SU-DHL-6 (cell line): ENCODE results near the gene SEC24B.

Experiments
- H2AFZ ChIP-seq: fragments of 200-600 bp; sonication (generic); 2 replicates; pipeline ENCODE4 v1.6.1; 2014; ENCODE audit warnings: low read depth, mild to moderate bottlenecking, moderate library complexity, mixed read lengths, antibody characterized with exemption, low read length; ENCODE audit not compliant: severe bottlenecking
- H3F3A ChIP-seq: fragments of 200-600 bp; shearing (Covaris generic); 2 replicates; pipeline ENCODE4 v1.6.0; 2016; ENCODE audit warnings: antibody characterized with exemption, mild to moderate bottlenecking; ENCODE audit not compliant: insufficient read depth
- H3K27ac ChIP-seq: fragments of 200-600 bp; sonication (generic); 2 replicates; pipeline ENCODE4 v1.5.1; 2016; ENCODE audit warnings: low read depth, mild to moderate bottlenecking, low read length, moderate library complexity, mixed read lengths
- H3K27me3 ChIP-seq: fragments of 200-600 bp; sonication (generic), shearing (Covaris generic); 2 replicates; pipeline ENCODE4 v1.6.0; 2014; ENCODE audit warnings: mild to moderate bottlenecking, low read length
- H3K36me3 ChIP-seq: fragments of 200-600 bp; sonication (generic); 2 replicates; pipeline ENCODE4 v1.6.1; 2014; ENCODE audit warnings: mild to moderate bottlenecking, low read length, mixed read lengths
- H3K4me2 ChIP-seq: fragments of 300-600, 200-600 bp; shearing (Covaris generic), sonication (generic); 2 replicates; pipeline ENCODE4 v1.6.0; 2014; ENCODE audit warnings: low read length, low read depth, mild to moderate bottlenecking; ENCODE audit not compliant: poor library complexity, severe bottlenecking
- H3K4me3 ChIP-seq: fragments of 200-600 bp; sonication (generic); 2 replicates; pipeline ENCODE4 v1.5.1; 2014; ENCODE audit warnings: antibody characterized with exemption, low read length, mild to moderate bottlenecking, mixed read lengths; ENCODE audit not compliant: insufficient read depth, poor library complexity, severe bottlenecking
- H3K79me2 ChIP-seq: fragments of 200-600 bp; sonication (generic); 2 replicates; pipeline ENCODE4 v1.6.1; 2014; ENCODE audit warnings: mild to moderate bottlenecking, low read length, moderate library complexity; ENCODE audit not compliant: insufficient read depth
- H3K9ac ChIP-seq: fragments of 200-600 bp; sonication (generic); 2 replicates; pipeline ENCODE4 v1.7.0; 2014; ENCODE audit warnings: mild to moderate bottlenecking, low read length
- H3K9me2 ChIP-seq: fragments of 200-600 bp; sonication (generic); replicated peaks from 2 replicates; pipeline ENCODE4 v1.6.1; 2014; ENCODE audit warnings: low read length; ENCODE audit not compliant: insufficient read depth
- H3K9me3 ChIP-seq: fragments of 200-600 bp; sonication (generic); 2 replicates; pipeline ENCODE4 v1.6.1; 2014; ENCODE audit warnings: low read length, mixed read lengths; ENCODE audit not compliant: insufficient read depth
- H4K20me1 ChIP-seq: fragments of 200-600 bp; sonication (generic); 2 replicates; pipeline ENCODE4 v1.6.1; 2014; ENCODE audit warnings: low read depth, mild to moderate bottlenecking, antibody characterized with exemption, low read length, moderate library complexity, mixed read lengths
- CTCF ChIP-seq: fragments of 200-600 bp; sonication (generic); IDR thresholded peaks from one replicate; pipeline ENCODE4 v1.5.1; 2017; ENCODE audit warnings: antibody characterized with exemption, mild to moderate bottlenecking, low read length, moderate library complexity; ENCODE audit not compliant: insufficient read depth, poor library complexity, severe bottlenecking
- EZH2phosphoT487 ChIP-seq: fragments of 200-600 bp; sonication (generic), shearing (Covaris generic); conservative IDR thresholded peaks from 2 replicates; pipeline ENCODE4 v1.6.1; 2018; ENCODE audit warnings: mild to moderate bottlenecking, antibody characterized with exemption, low read length, moderate library complexity, mixed read lengths

The SEC24B gene

GRCh38 chr4:109411964-109412363, 21.7 kb upstream of the SEC24B start:
- H3K27ac ChIP-seq = no peak overlapping the region
- TF ChIP-seq CTCF = no peak
- TF ChIP-seq EZH2phosphoT487 = no peak

DNA sequence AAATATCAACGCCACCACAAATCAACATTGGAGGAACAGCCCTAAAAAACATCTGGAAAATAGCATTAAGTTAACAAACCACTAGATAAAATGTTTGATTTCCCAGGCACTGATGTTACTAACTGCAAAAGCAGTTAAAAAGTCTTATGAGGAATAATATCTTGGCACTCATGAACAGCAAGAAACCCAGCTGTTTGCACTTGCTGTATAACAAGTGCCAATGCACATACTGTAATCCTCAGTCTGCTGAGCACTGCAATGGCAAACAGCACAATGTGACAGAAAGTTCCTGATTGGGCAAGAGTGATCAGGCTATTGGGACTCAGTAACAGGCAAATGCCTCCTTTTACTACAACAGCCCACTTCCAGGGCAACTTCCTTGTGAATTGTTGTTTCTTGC, 20.8 kb upstream of the SEC24B start:
- TF ChIP-seq CTCF (no peak), EZH2phosphoT487 (no peak)
- Histone ChIP-seq H3K9me3 (no peaks in the 10 kb centered on the region), H3K27me3 (no peaks in the 10 kb centered on the region), H3K9me2 (no peaks in the 10 kb centered on the region), H3K4me3 (no peak overlapping the region), H3K4me2 (no peak overlapping the region), H2AFZ (no peak overlapping the region), H4K20me1 (no peaks in the 10 kb centered on the region), H3F3A (no peaks in the 10 kb centered on the region), H3K79me2 (no peaks in the 10 kb centered on the region), H3K9ac (no peak overlapping the region), H3K36me3 (no peaks in the 10 kb centered on the region), H3K27ac (no peak overlapping the region)

More at GRCh38 chr4:109411964-109412363, 21.7 kb upstream of the SEC24B start:
- Histone ChIP-seq H3K36me3 (no peaks in the 10 kb centered on the region), H3K9ac (no peak overlapping the region), H2AFZ (no peak overlapping the region), H3K79me2 (no peaks in the 10 kb centered on the region), H3K4me2 (no peak overlapping the region), H3K27me3 (no peaks in the 10 kb centered on the region), H4K20me1 (no peaks in the 10 kb centered on the region), H3K4me3 (no peak overlapping the region), H3F3A (no peaks in the 10 kb centered on the region), H3K9me3 (no peaks in the 10 kb centered on the region), H3K9me2 (no peaks in the 10 kb centered on the region)

DNA sequence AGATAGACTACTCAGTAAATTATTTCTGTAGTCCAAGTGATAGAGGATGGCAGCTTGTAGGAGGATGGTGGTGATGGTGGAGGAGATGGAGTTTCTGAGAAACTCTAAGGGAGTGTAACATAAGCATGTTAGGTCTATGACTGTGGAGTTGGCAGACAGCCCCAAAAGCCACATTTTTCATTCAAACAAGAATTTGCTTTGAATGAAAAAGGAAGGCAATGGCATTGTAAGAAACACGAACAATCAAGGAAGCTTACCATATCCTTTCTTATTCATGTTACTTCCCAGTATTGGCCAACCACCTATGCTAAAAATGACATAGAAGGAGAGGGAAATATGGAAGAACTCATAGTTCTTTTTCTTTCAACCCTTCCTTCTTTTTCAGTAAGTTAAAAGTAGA, 18.7 kb upstream of the SEC24B start:
- no peak overlapping the region for H3K27ac ChIP-seq

More for the DNA sequence above, 18.7 kb upstream of the SEC24B start:
- Histone ChIP-seq H3K4me3 (no peak overlapping the region), H3K9me3 (no peaks in the 10 kb centered on the region), H3K9me2 (no peaks in the 10 kb centered on the region), H3K79me2 (no peaks in the 10 kb centered on the region), H2AFZ (no peak overlapping the region), H3K9ac (no peak overlapping the region), H3F3A (no peaks in the 10 kb centered on the region), H3K4me2 (no peak overlapping the region), H4K20me1 (no peaks in the 10 kb centered on the region), H3K36me3 (no peaks in the 10 kb centered on the region), H3K27me3 (no peaks in the 10 kb centered on the region)
- no peak for TF ChIP-seq EZH2phosphoT487
- no peak for TF ChIP-seq CTCF
